K562 (cell line): Measurements from ENCODE around the gene PPIL1. TPM values are rescaled to one million over a fixed set of nuclear protein-coding genes. Genes with fewer than 3 reads are reported as not detected.

Source experiments
- DMBX1 ChIP-seq: fragments of 250-450 bp; sonication (Bioruptor Pico); IDR thresholded peaks from 2 replicates; pipeline ENCODE4 v1.8.0; 2022; ENCODE audit warnings: inconsistent platforms, mild to moderate bottlenecking, moderate library complexity, borderline replicate concordance
- DPF2 ChIP-seq: fragments of 450-650 bp; IDR thresholded peaks from 2 replicates; pipeline ENCODE4 v1.6.1; 2016
- JUN ChIP-seq, 2 experiments: sonication (generic) in 1 of 2; formaldehyde crosslinking in 1 of 2; IDR thresholded peaks; 2 replicates each; pipeline versions ENCODE4 v1.6.1 to v1.8.0; 2012 to 2022; ENCODE audit warnings: borderline replicate concordance in 2 of 2, mild to moderate bottlenecking in 2 of 2, improper control_type of control experiment in 1 of 2, low read depth in 1 of 2, low read length in 1 of 2, missing genetic modification reagents in 1 of 2
- SRSF1 ChIP-seq: fragments of 200-400 bp; formaldehyde crosslinking; IDR thresholded peaks from 2 replicates; pipeline ENCODE4 v1.6.1; 2017; ENCODE audit warnings: mild to moderate bottlenecking, low read depth, low read length, moderate library complexity
- TEAD1 ChIP-seq, 2 experiments: fragments of 450-650 bp in 1 of 2; sonication (generic) in 1 of 2; formaldehyde crosslinking; IDR thresholded peaks; 2 replicates each; pipeline versions ENCODE4 v1.4.0 to v1.8.0; 2020 to 2022; ENCODE audit warnings: mild to moderate bottlenecking in 2 of 2, missing genetic modification reagents in 1 of 2
- YY1 ChIP-seq, 3 experiments: IDR thresholded peaks; 2 replicates each; pipeline ENCODE4 v1.6.1; 2011; ENCODE audit warnings: low read length in 2 of 3, mild to moderate bottlenecking in 2 of 3, moderate library complexity in 2 of 3, borderline replicate concordance in 1 of 3, control low read depth in 1 of 3, low read depth in 1 of 3; ENCODE audit not compliant: insufficient read depth in 3 of 3, insufficient replicate concordance in 2 of 3, control insufficient read depth in 1 of 3, insufficient read length in 1 of 3; ENCODE audit errors: extremely low read depth in 1 of 3
- ZNF584 ChIP-seq: fragments of 200-800 bp; sonication (Bioruptor generic); IDR thresholded peaks from 2 replicates; pipeline ENCODE4 v1.6.1; 2016; ENCODE audit warnings: low read depth, mild to moderate bottlenecking, missing genetic modification characterization, missing compliant biosample characterization
- polyA plus RNA-seq, 8 experiments: library from polyadenylated mRNA; depleted of rRNA in 4 of 8; stranded (reverse) in 5 of 8; unstranded in 3 of 8; fragments of >200 nt; fragmentation: Nextera tagmentation in 2 of 8; fragmentation: Illumina TruSeq in 1 of 8; extraction: Ambion mirVana in 2 of 8; extraction: Trizol in 1 of 8; gene quantifications; 2 replicates each; pipeline versions ENCODE4 v1.2.1 to v1.2.3, GENCODE V29; 2011 to 2014; ENCODE audit warnings: inconsistent platforms in 1 of 8, missing spikeins in 1 of 8
- total RNA-seq, 7 experiments: library from RNA; depleted of rRNA in 6 of 7; stranded (reverse); fragments of >200 nt in 6 of 7; fragmentation: Illumina TruSeq in 2 of 7; extraction: Trizol in 2 of 7; gene quantifications; 2 replicates each; pipeline versions ENCODE4 v1.2.1 to v1.2.3, GENCODE V29; 2011 to 2021; ENCODE audit warnings: low replicate concordance in 1 of 7
- TF ChIP-seq, protein P1 (sequence below): fragments of 450-650 bp; formaldehyde crosslinking; IDR thresholded peaks from 2 replicates; pipeline ENCODE4 v1.4.0; 2022; ENCODE audit warnings: missing genetic modification characterization
- TF ChIP-seq, protein P2 (sequence below), 2 experiments: IDR thresholded peaks; 2 replicates each; pipeline ENCODE4 v1.6.1; 2012; ENCODE audit warnings: improper control_type of control experiment in 2 of 2, low read depth in 2 of 2, low read length in 2 of 2, borderline replicate concordance in 1 of 2
- TF ChIP-seq, protein P3 (sequence below): sonication (generic); formaldehyde crosslinking; IDR thresholded peaks from 2 replicates; pipeline ENCODE4 v1.8.0; 2022; ENCODE audit warnings: missing genetic modification reagents, mild to moderate bottlenecking, moderate library complexity, borderline replicate concordance
- TF ChIP-seq, protein P4 (sequence below): sonication (generic); formaldehyde crosslinking; IDR thresholded peaks from 2 replicates; pipeline ENCODE4 v1.9.0; 2022; ENCODE audit warnings: mild to moderate bottlenecking, missing genetic modification reagents
- TF ChIP-seq, protein P5 (sequence below): fragments of 250-450 bp; sonication (Bioruptor Pico); IDR thresholded peaks from 2 replicates; pipeline ENCODE4 v1.4.0; 2020; ENCODE audit warnings: mild to moderate bottlenecking, moderate library complexity, borderline replicate concordance
- TF ChIP-seq, protein P6 (sequence below), 2 experiments: fragments of 450-650 bp in 1 of 2; sonication (generic) in 1 of 2; formaldehyde crosslinking in 1 of 2; IDR thresholded peaks in 1 of 2; conservative IDR thresholded peaks in 1 of 2; 2 replicates each; pipeline versions ENCODE4 v1.6.1 to v1.8.1; 2016 to 2023; ENCODE audit warnings: mild to moderate bottlenecking in 2 of 2, moderate library complexity in 2 of 2, inconsistent platforms in 1 of 2, missing genetic modification reagents in 1 of 2

Gene PPIL1
- total and polyA plus RNA-seq, 9 of the 15 experiments (the other 6 are each of a cell fraction or from before 2014, with no cell fraction given) = 65.8 to 205 (median 130) TPM

DNA sequence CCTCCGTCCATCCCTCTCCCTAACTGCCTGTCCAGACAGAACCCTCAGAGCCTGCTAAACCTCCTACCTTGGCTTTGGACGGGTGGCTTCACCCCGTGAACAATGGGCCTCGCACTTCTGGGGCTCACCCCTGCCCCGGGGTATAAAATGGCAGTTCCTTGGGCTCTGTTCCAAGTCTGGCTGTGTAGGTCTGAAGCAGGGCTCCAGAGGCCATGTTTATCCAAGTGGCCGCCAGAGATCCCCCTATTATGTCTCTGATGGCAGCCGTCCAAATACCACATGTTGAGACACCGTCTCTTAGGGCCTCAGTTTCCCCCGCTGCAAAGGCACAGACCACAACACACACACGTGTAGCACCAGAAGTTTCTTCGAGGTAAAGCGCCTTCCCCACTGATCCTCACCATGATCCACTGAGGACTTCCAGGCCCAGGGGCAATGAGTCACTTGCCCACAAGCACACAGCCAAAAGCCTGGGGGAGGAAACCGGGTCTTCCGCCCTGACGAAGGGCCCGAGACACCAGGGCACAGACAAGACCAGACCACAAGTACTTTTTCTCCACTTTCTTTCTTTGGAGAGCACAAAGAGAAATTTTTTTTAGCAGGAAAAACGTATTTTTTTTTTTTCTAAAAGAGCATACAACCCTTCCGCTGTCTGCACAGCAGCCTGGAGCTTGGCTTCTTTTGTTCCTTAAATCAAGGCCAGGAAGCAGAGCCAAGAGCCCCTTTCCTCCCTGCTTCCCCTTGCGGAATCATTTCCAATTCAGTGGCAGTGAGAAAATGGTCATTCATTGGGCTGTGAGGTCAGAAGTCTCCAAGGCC, 47.1 kb downstream of the PPIL1 start (continued):
- TF ChIP-seq, protein P1, sequence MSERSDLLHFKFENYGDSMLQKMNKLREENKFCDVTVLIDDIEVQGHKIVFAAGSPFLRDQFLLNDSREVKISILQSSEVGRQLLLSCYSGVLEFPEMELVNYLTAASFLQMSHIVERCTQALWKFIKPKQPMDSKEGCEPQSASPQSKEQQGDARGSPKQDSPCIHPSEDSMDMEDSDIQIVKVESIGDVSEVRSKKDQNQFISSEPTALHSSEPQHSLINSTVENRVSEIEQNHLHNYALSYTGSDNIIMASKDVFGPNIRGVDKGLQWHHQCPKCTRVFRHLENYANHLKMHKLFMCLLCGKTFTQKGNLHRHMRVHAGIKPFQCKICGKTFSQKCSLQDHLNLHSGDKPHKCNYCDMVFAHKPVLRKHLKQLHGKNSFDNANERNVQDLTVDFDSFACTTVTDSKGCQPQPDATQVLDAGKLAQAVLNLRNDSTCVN (CRISPR knock-in tag) = peak; percentile 47; the same call in 1 of the 2 replicates
- TF ChIP-seq, protein P2, sequence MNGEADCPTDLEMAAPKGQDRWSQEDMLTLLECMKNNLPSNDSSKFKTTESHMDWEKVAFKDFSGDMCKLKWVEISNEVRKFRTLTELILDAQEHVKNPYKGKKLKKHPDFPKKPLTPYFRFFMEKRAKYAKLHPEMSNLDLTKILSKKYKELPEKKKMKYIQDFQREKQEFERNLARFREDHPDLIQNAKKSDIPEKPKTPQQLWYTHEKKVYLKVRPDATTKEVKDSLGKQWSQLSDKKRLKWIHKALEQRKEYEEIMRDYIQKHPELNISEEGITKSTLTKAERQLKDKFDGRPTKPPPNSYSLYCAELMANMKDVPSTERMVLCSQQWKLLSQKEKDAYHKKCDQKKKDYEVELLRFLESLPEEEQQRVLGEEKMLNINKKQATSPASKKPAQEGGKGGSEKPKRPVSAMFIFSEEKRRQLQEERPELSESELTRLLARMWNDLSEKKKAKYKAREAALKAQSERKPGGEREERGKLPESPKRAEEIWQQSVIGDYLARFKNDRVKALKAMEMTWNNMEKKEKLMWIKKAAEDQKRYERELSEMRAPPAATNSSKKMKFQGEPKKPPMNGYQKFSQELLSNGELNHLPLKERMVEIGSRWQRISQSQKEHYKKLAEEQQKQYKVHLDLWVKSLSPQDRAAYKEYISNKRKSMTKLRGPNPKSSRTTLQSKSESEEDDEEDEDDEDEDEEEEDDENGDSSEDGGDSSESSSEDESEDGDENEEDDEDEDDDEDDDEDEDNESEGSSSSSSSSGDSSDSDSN (IDR thresholded peaks at IDR 0.05; ENCODE audit: borderline replicate concordance in 1 of 2, low read depth in 2 of 2, low read length in 2 of 2) = peak; percentile 83 to 94; a peak in 2 of 4 replicates
- TF ChIP-seq, protein P3, sequence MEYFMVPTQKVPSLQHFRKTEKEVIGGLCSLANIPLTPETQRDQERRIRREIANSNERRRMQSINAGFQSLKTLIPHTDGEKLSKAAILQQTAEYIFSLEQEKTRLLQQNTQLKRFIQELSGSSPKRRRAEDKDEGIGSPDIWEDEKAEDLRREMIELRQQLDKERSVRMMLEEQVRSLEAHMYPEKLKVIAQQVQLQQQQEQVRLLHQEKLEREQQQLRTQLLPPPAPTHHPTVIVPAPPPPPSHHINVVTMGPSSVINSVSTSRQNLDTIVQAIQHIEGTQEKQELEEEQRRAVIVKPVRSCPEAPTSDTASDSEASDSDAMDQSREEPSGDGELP (CRISPR knock-in tag) = peak; percentile 48; the same call in 1 of the 2 replicates
- TF ChIP-seq, protein P4, sequence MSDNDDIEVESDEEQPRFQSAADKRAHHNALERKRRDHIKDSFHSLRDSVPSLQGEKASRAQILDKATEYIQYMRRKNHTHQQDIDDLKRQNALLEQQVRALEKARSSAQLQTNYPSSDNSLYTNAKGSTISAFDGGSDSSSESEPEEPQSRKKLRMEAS (CRISPR knock-in tag) = peak; percentile 53; the same call in 1 of the 2 replicates
- peak in 1 of 3 experiments; percentile 41 for TF ChIP-seq YY1 (IDR thresholded peaks at IDR 0.05; ENCODE audit: borderline replicate concordance in 1 of 3, control insufficient read depth in 1 of 3, extremely low read depth in 1 of 3, insufficient read depth in 3 of 3, insufficient read length in 1 of 3, insufficient replicate concordance in 2 of 3, low read depth in 1 of 3, low read length in 2 of 3)
- no peak for TF ChIP-seq SRSF1
- TF ChIP-seq DMBX1 (CRISPR knock-in tag) = peak; percentile 78; the same call in 1 of the 2 replicates
- peak; percentile 85; the same call in 1 of the 2 replicates for TF ChIP-seq ZNF584
- TF ChIP-seq, protein P5, sequence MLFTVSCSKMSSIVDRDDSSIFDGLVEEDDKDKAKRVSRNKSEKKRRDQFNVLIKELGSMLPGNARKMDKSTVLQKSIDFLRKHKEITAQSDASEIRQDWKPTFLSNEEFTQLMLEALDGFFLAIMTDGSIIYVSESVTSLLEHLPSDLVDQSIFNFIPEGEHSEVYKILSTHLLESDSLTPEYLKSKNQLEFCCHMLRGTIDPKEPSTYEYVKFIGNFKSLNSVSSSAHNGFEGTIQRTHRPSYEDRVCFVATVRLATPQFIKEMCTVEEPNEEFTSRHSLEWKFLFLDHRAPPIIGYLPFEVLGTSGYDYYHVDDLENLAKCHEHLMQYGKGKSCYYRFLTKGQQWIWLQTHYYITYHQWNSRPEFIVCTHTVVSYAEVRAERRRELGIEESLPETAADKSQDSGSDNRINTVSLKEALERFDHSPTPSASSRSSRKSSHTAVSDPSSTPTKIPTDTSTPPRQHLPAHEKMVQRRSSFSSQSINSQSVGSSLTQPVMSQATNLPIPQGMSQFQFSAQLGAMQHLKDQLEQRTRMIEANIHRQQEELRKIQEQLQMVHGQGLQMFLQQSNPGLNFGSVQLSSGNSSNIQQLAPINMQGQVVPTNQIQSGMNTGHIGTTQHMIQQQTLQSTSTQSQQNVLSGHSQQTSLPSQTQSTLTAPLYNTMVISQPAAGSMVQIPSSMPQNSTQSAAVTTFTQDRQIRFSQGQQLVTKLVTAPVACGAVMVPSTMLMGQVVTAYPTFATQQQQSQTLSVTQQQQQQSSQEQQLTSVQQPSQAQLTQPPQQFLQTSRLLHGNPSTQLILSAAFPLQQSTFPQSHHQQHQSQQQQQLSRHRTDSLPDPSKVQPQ (CRISPR knock-in tag) = 0 out of 2 replicates have a peak, but pooled peaks have one; percentile 61
- TF ChIP-seq JUN (IDR thresholded peaks at IDR 0.05; ENCODE audit: borderline replicate concordance, low read depth, low read length) = peak; percentile 82; the same call in 1 of the 2 replicates
- TF ChIP-seq JUN (CRISPR knock-in tag; IDR thresholded peaks at IDR 0.05; ENCODE audit: borderline replicate concordance) = no peak
- peak; percentile 68 for TF ChIP-seq DPF2
- TF ChIP-seq TEAD1 (CRISPR knock-in tag; IDR thresholded peaks at IDR 0.05) = 0 out of 4 replicates have a peak, but pooled peaks of 1 of the 2 experiments have one; percentile 10
- TF ChIP-seq, protein P6, sequence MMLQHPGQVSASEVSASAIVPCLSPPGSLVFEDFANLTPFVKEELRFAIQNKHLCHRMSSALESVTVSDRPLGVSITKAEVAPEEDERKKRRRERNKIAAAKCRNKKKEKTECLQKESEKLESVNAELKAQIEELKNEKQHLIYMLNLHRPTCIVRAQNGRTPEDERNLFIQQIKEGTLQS (IDR thresholded peaks at IDR 0.05) = peak; percentile 76
- TF ChIP-seq, protein P6 (CRISPR knock-in tag; conservative IDR thresholded peaks at IDR 0.05) = no peak
